DND-41 (cell line): Measurements from ENCODE around the gene KCNG1.

Experiments
- EZH2 ChIP-seq: IDR thresholded peaks from 3 replicates; pipeline ENCODE4 v1.6.1; 2012; ENCODE audit warnings: borderline replicate concordance, low read depth, mild to moderate bottlenecking, moderate library complexity, low read length, inconsistent platforms; ENCODE audit not compliant: severe bottlenecking
- TF ChIP-seq, protein P1 (sequence below): IDR thresholded peaks from 2 replicates; pipeline ENCODE4 v1.5.1; 2012; ENCODE audit warnings: borderline replicate concordance, low read length, moderate library complexity, mild to moderate bottlenecking; ENCODE audit not compliant: poor library complexity, severe bottlenecking; ENCODE audit errors: extremely low read depth

DNA sequence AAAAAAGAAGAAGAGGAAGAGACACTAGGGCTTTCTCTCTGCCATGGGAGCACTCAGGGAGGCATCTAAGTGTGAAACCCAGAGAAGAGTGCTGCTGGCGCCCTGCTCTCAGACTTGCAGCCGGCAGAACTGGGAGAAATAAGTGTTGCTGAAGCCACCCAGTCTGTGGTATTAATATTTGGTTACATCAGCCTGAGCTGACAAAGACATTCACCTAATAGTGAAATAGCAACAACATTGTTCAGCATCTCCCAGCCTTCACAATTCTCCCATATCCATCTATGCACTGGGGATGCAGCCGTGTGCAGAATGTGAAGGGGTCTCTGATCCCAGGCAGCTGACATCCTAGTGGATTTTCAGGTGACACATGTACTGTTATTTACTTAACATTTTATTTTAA lies 12.0 kb downstream of the KCNG1 start:
- TF ChIP-seq, protein P1, sequence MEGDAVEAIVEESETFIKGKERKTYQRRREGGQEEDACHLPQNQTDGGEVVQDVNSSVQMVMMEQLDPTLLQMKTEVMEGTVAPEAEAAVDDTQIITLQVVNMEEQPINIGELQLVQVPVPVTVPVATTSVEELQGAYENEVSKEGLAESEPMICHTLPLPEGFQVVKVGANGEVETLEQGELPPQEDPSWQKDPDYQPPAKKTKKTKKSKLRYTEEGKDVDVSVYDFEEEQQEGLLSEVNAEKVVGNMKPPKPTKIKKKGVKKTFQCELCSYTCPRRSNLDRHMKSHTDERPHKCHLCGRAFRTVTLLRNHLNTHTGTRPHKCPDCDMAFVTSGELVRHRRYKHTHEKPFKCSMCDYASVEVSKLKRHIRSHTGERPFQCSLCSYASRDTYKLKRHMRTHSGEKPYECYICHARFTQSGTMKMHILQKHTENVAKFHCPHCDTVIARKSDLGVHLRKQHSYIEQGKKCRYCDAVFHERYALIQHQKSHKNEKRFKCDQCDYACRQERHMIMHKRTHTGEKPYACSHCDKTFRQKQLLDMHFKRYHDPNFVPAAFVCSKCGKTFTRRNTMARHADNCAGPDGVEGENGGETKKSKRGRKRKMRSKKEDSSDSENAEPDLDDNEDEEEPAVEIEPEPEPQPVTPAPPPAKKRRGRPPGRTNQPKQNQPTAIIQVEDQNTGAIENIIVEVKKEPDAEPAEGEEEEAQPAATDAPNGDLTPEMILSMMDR: no peak
- TF ChIP-seq EZH2: no peak
